ENCODE data around the gene OR6C65.
"Not testable (repeated sequence)": the region's sequence is repeated elsewhere in the genome, so short reads cannot be mapped to it uniquely, and the experiment has no call there.

The OR6C65 gene

DNA sequence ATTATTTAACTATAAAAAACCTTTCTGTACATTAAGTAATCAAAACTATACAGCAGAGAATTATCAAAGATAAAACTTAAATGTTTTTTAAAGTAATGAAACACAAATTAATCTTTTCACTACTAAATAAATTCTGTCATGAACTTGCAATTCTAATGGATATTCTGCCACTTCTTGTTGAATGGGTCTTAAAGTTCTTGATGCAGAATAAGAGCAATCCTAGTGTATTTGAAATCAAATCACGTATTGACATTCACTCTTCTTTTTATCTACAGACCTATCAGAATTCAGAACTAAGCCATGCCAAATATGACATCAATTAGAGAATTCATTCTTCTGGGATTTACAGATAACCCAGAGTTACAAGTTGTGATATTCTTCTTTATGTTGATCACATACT is at the start of gene OR6C65:
Gene OR6C65, plus strand, starts transcription at position 301 of the 400 bp plus-strand sequence. Its CDS starts 0 bp downstream, at position 301.
- no peak for DNase-seq (ENCODE audit: low read depth)

DNA sequence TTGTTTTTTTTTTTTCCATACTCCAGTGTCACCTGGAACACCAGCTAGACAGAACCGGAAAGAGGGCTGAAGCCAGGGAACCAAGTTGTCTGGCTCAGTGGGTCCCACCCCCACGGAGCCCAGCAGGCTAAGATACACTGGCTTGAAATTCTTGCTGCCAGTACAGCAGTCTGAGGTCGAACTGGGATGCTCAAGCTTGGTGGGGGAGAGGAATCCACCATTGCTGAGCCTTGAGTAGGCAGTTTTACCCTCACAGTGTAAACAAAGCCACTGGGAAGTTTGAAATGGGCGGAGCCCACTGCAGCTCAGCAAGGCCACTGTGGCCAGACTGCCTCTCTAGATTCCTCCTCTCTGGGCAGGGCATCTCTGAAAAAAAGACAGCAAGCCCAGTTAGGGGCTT is 45.0 kb upstream of the OR6C65 start:
- not testable (repeated sequence) for DNase-seq (ENCODE audit: low read depth)

- no peak for DNase-seq (ENCODE audit: low read depth)
Observed at GRCh38 chr12:55362675-55363074, 37.7 kb upstream of the OR6C65 start, which contains the start of gene OR6C75. Gene OR6C75, plus strand, starts transcription at chr12:55362975. Its CDS starts 2,136 bp downstream, at chr12:55365111.

GRCh38 chr12:55365086-55365485 is 35.2 kb upstream of the OR6C65 start:
- DNase-seq (ENCODE audit: low read depth): no peak

GRCh38 chr12:55372521-55372920 is 27.8 kb upstream of the OR6C65 start:
- DNase-seq (ENCODE audit: low read depth): no peak

DNA sequence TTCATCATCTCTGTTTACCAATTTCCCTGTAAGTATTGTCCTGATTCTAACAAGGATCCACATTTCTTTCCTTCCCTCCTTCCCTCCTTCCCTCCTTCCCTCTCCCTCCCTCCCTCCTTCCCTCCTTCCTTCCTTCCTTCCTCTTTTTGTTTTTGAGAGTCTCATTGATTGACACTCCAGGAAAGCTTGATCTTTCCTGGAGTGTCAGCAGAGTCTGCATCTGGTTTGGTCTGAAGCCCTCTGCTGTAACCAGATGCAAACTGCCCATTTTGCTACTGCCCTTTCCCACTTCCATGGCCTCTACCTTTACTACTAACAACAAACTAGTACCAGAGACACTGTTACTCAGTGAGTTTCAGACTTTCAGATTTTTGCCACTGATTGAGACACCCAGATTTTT is 14.4 kb upstream of the OR6C65 start:
- DNase-seq (ENCODE audit: low read depth): no peak

DNA sequence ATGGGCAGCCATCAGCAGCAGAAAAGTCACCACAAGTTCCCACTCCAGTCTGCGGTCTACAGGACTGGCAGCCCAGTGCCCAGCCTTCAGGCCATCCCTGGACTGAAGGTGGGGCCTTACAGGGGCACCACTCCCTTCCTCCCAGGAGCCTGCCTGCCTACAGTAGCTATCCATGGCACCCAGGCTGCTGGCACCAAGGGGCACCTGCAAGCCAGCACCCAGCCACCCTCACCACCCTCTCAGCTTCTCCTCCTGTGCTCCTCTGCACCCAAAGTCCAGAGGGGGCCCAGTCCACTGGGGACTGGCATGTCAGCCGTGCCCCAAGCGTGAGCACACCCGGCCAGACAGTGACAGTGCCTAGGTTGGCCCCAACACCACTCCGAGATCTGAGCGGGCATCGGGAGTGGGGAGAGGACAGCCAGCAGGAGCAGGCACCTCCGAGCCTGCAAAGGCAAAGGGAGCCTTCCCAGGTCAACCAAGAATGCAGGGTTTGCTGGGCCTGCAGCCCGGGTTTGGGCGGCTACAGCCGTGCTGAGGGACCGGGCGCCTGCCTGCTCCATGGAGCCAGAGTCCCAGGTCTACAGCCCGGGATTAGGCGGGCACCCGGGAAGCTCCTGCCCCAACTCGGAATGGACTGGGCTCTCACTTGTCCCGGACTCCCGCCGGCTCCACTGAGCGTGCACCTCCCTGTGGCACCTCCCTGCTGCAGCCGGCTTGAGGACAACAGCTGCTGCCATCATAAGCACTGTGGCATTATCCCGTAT is 8.1 kb upstream of the OR6C65 start:
- no peak for DNase-seq (ENCODE audit: low read depth)

GRCh38 chr12:55396326-55396725 is 4.0 kb upstream of the OR6C65 start:
- no peak for DNase-seq (ENCODE audit: low read depth)

DNA sequence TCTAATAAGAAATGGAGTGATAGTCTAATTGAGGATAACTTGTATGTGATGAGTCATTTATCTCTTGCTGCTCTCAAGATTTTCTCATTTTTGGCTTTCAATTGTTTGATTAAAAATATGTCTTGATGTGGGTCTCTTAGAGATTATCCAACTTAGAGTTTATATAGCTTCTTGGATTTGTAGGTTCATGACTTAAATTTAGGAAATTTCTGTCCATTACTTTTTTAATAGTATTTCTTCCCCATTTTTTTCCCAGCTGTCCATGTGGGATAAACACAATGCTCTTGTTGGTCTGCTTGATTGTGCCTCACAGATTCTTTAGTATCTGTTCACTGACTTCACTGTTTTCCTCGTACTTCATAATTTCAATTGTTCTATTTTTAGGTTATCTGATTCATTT is 7.5 kb downstream of the OR6C65 start:
- DNase-seq (ENCODE audit: low read depth): no peak

- DNase-seq (ENCODE audit: low read depth): not testable (repeated sequence)
Observed at GRCh38 chr12:55409133-55409532, 8.8 kb downstream of the OR6C65 start.

GRCh38 chr12:55412138-55412537 is 11.8 kb downstream of the OR6C65 start:
- not testable (repeated sequence) for DNase-seq (ENCODE audit: low read depth)

- DNase-seq (ENCODE audit: low read depth): not testable (repeated sequence)
Observed at GRCh38 chr12:55413498-55414388, 13.4 kb downstream of the OR6C65 start.

DNA sequence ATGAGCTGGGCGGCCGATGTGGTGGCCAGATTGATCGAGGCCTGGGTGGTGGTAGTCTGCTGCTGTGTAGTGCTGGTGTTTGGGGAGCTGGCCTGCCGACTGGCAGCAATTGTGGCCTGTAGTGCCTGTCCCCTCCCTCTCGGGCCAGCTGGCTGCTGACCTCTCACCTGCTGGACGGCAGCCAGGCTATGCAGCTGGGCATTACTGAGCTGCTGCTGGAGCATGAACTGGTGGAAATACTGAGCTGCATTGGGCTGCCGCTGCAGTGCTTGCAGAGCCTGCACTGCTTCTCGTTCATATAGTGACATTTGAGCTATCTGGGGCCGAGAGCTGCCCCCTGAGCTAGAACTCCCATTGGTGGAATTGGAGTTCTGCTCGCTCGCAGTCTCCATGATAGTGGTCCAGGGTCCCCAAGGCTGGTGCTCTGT is 14.1 kb downstream of the OR6C65 start:
- DNase-seq (ENCODE audit: low read depth): not testable (repeated sequence)

DNA sequence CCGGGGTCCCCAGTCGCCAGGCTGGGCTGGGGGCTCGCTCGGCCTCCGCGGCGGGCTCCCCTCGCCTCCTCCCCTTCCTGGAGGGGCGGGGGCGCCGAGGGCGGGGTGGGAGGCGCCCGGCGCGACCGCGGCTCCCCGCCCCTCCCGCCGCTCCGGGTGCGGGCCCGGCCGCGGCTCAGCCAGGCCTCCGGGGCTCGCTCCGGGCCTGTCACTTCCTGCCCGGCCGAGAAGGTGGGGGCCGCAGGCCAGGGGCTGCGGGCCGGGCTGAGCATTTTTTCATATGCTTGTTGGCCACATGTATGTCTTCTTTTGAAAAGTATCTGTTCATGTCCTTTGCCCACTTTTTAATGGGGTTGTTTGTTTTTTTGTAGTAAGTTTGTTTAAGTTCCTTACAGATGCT is 14.6 kb downstream of the OR6C65 start:
- DNase-seq (ENCODE audit: low read depth): not testable (repeated sequence)

DNA sequence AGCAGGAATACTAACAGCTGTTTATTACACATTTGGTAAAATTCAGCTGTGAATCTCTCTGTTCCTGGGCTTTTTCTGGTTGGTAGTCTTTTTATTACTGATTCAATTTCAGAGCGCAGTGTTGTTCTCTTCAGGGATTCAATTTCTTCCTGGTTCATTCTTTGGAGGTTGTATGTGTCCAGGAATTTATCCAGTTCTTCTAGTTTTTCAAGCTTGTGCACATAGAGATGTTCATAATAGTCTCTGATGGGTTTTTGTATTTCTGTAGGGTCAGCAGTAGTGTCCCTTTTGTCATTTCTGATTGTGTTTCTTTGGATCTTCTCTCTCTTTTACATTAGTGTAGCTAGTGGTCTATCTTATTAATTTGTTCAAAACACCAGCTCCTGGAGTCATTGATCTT is 16.6 kb downstream of the OR6C65 start:
- DNase-seq (ENCODE audit: low read depth): no peak

- DNase-seq (ENCODE audit: low read depth): no peak
Observed at GRCh38 chr12:55420307-55420962, 20.1 kb downstream of the OR6C65 start.

DNA sequence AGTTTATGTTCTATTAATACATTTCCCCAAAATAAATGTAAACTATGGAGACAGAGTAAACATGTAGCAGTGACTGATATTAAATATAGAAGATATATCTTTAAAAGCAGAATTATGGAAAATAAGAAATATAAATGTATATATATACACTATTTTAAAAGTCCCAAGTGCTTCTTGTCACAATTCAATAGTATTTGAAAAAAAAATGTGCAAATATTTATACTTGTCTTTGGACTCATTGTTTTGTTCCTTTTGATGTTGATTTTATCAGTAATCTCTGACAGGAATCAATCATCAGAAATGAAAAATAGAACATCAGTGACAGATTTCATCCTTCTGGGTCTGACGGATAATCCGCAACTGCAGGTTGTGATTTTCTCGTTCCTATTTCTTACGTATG is 25.6 kb downstream of the OR6C65 start, which contains the start of gene OR6C76:
Gene OR6C76, plus strand, starts transcription at position 301 of the 400 bp plus-strand sequence. Its CDS starts 0 bp downstream, at position 301.
- DNase-seq (ENCODE audit: low read depth): no peak

GRCh38 chr12:55428331-55429243 is 28.3 kb downstream of the OR6C65 start:
- DNase-seq (ENCODE audit: low read depth): no peak

- DNase-seq (ENCODE audit: low read depth): not testable (repeated sequence)
Observed at GRCh38 chr12:55441233-55441632, 40.9 kb downstream of the OR6C65 start.

DNA sequence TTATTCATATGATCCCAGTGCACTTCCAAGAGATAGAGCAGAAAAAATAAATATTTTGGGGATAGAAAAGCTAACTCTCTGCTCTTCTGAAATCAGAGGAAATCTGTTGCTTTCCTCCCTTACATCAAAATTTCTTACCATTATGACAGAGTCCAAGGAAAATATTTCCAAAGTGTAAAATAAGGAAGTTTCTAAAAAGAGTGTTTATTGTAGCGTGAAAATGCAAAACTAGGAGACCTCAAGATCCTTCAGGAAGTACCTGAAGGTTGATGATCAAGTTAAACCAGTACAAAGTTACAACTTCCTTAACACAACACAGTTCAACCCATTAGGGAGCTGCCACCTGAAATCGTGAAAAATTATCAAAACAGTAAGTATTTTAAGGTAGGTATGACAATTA is 43.4 kb downstream of the OR6C65 start, which contains the start of gene OR6C2:
Gene OR6C2, plus strand, starts transcription at position 301 of the 400 bp plus-strand sequence. CDS start 8,138 bp downstream, outside the sequence.
- DNase-seq (ENCODE audit: low read depth): no peak

DNA sequence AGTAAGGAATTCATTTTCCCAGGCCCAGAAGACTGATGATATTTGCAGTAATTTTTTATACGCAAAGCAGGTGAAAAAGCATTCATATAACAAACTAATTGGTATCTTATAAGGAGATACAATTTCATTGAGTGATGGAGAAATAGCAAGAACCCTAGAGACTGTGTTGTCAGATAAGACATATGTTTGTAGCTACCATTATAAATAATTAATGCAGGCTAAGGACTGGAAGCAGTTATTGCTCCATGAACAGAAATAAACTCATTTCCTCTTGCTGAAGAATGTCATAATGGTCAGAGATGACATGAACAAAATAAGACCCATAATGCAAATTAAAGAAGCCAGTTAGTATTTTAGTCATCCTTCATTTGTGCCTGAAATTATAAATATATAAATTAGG is 45.0 kb downstream of the OR6C65 start:
- DNase-seq (ENCODE audit: low read depth): no peak

Data from activated T-cell treated with anti-CD3 and anti-CD28 coated beads for 1 hour (primary cell).